SIG-M5 treated with dmso at 0.1 percent for 504 hours (cell line): Measurements from ENCODE around the gene MUC20.
"Not testable (repeated sequence)": the region's sequence is repeated elsewhere in the genome, so short reads cannot be mapped to it uniquely, and the experiment has no call there.

Experiments
- DNase-seq: peaks from one replicate; lab custom pipeline; 2025; ENCODE audit not compliant: unreplicated experiment; lab: John Stamatoyannopoulos, UW

MUC20 gene, protein sequence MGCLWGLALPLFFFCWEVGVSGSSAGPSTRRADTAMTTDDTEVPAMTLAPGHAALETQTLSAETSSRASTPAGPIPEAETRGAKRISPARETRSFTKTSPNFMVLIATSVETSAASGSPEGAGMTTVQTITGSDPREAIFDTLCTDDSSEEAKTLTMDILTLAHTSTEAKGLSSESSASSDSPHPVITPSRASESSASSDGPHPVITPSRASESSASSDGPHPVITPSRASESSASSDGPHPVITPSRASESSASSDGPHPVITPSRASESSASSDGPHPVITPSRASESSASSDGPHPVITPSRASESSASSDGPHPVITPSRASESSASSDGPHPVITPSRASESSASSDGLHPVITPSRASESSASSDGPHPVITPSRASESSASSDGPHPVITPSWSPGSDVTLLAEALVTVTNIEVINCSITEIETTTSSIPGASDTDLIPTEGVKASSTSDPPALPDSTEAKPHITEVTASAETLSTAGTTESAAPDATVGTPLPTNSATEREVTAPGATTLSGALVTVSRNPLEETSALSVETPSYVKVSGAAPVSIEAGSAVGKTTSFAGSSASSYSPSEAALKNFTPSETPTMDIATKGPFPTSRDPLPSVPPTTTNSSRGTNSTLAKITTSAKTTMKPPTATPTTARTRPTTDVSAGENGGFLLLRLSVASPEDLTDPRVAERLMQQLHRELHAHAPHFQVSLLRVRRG

DNA sequence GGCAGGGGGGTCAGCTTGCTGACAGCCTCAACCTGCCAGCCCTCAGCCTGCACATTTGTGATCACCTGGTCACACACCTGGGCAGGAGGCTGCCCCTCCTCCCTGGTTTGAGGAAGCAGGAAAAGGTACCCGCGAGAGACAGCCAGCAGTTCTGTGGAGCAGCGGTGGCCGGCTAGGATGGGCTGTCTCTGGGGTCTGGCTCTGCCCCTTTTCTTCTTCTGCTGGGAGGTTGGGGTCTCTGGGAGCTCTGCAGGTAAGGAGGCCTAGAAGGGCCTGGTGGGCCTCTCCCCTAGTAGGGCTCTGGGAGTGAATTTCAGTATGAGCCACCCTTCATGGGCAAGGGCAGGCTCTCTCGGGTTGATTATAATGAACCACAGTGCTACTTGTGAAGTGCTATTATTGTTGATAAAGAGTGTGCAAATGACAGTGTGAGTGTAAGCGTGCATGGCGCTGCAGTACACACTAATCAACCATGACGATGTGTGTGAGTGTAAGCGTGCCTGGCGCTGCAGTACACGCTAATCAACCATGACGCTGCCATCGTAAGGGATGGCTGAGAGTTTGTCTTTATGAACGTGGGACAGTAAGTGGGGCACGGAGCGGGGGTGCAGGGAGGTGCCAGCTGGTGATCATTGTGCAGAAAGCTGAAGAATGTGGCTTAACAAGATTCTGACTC, at the start of gene MUC20:
MUC20 (plus strand) TSS at position 148 of the 676 bp plus-strand sequence; CDS start at position 178, 30 bp downstream.
- DNase-seq, result not testable (repeated sequence)

DNA sequence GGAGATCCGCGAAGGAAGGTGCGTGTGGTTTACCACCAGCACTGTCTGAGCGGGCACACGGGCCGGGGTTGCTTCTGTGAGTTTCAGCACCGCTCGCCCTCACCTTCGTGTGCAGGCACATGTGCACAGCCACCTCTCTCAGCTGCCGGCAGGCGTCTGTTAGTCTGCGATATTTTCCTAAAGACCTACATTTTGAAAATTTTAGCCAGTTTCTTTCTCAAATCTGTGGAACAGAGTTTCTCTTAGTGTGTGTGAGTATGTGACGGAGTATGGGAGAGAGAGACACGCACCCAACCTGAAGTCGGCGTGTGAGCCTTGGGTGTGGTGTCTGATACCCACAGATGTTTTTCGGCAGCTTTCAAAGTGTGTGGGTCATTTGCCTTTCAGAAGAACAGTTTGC, 49.5 kb upstream of the MUC20 start:
- not testable (repeated sequence) for DNase-seq

DNA sequence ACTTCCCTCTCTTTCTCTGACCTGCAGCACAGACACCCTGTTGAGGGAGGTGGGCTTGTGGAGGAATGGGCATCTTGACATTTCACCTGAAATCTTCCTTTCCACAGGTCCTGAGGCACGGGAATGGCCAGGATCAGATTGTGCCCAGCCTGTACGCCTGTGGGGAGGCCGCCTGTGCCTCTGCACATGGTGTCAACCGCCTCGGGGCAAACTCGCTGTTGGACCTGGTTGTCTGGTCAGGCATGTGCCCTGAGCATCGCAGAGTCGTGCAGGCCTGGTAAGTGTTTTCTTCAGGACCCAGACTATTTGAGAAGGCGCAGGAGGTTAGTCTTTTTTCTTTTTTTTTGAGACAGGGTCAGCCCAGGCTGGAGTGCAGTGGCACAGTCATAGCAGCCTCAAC, 47.1 kb upstream of the MUC20 start:
- not testable (repeated sequence) for DNase-seq

DNA sequence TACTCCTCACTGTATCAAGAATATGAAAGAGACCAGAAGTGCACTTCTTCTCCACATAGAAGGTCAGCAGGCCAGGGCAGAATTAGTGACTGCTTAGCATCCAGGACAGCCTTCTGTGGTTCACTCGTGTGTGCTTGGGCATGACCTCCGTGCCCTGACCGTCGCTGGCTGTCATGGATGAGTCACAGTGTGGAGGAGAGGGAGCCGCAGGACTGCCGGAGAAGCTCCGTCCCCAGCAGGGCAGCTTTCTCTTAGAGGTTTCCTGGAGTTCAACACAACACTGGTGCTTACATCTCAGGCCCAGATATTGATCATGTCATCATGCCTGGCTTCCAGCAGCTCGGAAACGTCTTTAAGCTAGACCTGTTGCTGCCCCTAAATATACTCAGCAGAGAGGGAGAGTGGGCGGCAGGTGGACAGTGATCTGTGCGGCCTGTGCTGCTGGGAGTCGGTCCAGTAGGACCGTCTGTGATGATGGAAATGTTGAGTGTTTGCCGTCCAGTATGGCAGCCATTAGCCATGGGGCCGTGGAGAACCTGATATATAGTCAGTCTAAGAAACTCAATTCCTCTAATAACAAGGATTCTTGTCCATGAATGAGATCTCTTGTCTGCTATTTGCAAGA, 42.3 kb upstream of the MUC20 start:
- not testable (repeated sequence) for DNase-seq

DNA sequence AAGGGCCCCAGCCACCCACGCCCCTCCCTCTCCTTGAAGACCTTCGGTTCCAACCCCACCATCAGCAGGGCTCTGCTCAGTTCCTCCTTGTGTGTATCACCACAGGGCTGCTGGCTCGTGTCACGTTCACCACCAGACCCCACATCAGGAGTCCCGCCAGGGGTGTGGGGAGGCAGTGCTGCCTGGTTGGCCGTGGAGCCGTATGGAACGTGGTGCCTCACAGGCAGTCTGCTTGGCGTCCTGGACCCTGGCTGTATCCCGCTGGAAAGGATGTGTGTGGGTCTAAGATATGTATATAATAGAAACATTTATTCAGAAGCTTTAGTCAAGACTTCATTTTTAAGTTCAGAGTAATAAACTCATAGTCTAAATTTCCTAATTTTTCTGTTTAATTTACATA, 40.1 kb upstream of the MUC20 start:
- not testable (repeated sequence) for DNase-seq

DNA sequence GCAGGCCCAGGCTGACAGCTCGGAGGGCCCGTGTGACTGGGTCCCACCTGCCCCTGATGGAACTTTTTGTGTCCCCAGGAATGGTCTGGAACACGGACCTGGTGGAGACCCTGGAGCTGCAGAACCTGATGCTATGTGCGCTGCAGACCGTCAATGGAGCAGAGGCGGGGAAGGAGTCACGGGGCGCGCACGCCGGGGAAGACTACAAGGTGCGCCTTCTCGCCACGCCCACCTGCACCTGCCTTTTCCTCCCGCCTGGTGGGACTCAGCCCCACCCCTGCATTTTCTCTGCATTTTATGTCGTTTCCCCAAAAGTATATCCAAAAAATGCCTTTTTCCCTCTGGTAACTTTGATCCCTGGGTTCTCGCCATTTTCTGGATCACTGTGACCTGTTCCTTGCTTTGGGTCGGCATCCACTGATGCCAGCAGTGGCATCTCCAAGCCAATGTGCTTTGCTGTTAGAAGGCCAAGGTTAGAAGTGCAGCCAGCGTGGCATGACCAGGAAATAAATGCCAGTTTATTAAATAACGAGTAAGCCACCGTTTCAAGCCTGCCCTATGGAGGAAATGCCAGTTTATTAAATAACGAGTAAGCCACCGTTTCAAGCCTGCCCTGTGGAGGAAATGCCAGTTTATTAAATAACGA, 39.2 kb upstream of the MUC20 start:
- DNase-seq, result not testable (repeated sequence)

DNA sequence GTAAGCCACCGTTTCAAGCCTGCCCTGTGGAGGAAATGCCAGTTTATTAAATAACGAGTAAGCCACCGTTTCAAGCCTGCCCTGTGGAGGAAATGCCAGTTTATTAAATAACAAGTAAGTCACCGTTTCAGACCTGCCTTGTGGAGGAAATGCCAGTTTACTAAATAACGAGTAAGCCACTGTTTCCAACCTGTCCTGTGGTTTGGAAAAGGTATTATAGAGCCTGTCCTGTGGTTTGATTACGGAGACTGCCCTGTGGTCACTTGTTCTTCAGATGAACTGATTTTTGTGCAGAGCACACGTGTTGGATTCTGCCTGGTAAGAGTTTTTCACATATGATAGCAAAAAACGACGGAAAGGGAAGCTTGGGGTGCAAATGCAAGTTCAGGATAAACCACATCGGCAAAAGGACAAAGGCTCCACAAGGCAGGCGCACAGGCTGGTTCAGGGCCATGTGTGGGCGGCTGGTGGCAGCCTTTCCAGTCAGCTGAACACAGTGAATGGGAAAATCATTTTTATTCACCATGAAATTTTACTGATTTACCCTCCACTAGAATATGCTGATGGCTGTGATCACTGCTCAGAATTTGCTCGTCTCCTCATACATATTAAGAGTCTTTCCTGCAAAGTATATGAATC, 38.6 kb upstream of the MUC20 start:
- not testable (repeated sequence) for DNase-seq

DNA sequence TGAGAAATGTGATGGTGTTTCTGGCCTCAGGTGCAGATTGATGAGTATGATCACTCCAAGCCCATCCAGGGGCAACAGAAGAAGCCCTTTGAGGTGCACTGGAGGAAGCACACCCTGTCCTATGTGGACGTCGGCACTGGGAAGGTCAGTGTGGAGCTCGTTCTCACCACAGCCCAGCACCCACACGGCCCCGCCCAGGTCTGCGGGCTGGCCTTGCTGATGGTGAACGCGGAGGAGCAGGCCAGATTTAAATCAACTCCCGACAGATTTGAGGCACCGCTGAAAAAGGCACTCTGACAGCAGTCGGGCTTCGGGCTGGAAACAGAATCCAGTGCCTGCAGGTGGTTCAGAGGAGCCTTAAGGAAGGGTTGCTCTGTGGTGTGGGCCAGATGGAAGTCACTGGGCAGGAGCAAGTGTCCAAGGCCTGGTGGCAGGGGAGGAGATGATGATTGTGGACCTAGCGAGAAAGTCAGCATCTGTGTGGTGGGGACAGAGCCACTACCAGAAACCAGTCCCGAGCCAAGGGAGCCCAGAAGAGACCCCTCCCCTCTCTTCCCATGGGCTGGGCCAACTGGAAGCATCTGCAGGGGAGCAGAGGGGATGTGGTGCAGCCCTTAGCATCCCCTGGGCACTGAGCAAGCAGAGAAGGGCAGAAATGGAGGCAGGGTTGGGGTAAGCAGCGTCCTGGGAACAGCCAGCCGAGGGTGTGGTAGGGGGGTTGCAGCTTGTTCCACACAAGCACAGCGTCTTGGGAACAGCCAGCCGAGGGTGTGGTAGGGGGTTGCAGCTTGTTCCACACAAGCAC, 36.9 kb upstream of the MUC20 start:
- not testable (repeated sequence) for DNase-seq

DNA sequence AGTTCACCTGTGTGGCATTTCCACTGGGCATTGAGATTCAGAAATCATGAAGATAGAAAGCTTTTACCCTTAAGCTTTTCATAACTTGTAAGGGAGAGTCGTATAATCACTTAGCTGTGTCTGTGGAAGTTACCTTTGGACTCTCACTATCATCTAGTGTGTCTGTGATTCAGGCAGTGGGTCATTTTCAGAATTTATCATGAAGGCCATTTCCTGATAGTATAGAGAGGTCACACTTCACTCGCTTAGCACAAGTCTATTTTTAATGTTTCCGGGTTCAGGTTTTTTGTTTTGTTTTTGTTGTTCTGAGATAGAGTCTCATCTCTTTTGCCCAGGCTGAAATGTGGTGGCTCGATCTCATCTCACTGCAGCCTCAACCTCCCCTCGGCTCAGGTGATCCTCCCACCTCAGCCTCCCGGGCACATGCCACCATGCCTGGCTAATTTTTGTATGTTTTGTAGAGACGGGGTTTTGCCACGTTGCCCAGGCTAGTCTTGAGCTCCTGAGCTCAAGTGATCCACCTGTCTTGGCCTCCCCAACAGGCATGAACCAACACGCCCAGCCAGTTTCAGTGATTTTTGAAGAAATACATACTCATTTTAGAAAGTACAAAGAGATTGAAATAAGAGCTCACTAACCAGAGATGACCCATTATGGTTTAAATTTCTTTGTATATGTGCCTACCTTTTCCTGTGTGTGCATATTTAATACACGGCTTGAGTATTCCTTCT, 36.1 kb upstream of the MUC20 start:
- DNase-seq, result not testable (repeated sequence)

DNA sequence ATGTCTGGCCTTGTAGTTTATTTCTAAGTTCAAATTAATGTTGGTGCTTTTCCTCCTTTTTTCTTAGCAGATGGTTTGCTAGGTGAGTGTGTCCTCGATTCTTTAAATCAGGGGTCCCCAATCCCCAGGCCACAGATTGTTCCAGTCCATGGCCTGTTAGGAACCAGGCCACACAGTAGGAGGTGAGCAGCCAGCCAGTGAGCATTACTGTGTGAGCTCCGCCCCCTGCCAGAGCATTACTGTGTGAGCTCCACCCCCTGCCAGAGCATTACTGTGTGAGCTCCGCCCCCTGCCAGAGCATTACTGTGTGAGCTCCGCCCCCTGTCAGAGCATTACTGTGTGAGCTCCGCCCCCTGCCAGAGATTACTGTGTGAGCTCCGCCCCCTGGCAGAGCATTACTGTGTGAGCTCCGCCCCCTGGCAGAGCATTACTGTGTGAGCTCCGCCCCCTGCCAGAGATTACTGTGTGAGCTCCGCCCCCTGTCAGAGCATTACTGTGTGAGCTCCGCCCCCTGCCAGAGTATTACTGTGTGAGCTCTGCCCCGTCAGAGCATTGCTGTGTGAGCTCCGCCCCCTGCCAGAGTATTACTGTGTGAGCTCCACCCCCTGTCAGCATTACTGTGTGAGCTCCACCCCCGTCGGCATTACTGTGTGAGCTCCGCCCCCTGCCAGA, 34.1 kb upstream of the MUC20 start:
- not testable (repeated sequence) for DNase-seq

DNA sequence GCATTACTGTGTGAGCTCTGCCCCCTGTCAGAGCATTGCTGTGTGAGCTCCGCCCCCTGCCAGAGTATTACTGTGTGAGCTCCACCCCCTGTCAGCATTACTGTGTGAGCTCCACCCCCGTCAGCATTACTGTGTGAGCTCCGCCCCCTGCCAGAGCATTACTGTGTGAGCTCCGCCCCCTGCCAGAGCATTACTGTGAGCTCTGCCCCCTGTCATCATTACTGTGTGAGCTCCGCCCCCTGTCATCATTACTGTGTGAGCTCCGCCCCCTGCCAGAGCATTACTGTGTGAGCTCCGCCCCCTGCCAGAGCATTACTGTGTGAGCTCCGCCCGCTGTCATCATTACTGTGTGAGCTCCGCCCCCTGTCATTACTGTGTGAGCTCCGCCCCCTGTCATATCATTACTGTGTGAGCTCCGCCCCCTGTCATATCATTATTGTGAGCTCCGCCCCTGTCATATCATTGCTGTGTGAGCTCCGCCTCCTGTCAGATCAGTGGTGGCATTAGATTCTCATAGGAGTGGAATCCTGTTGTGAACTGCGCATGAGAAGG, 33.5 kb upstream of the MUC20 start:
- not testable (repeated sequence) for DNase-seq

DNA sequence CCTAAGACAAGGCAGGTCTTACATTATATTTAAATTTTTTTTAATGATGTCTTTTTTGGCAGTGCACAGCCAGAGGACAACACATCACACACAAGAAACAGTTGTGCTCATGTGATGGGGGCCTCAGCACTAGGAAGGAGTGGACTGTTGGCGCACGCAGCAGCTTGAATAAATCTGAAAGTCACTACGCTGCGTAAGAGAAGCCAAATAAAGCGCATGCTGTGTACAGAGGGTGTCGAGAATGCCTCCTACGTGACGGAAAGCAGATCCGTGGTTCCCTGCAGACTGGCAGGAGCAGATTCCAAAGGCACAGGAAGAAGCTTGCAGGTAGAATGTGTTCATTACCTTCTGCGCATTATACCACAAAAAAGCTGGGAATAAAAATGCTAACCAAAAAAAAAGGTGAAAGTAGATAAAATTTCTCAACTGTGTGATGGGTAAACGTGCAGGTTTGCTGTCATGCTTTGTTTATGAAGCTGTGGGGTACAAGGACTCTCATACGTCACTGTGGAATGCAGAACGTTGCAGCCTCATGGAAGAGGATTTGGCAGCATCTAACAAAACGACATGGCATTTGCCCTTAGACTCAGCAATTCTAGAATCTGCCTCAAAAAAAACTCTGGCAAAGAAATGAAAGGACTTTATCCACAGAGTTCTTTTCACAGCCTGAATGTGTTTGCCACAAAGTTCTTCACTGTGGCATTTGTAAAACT, 32.2 kb upstream of the MUC20 start:
- not testable (repeated sequence) for DNase-seq

DNA sequence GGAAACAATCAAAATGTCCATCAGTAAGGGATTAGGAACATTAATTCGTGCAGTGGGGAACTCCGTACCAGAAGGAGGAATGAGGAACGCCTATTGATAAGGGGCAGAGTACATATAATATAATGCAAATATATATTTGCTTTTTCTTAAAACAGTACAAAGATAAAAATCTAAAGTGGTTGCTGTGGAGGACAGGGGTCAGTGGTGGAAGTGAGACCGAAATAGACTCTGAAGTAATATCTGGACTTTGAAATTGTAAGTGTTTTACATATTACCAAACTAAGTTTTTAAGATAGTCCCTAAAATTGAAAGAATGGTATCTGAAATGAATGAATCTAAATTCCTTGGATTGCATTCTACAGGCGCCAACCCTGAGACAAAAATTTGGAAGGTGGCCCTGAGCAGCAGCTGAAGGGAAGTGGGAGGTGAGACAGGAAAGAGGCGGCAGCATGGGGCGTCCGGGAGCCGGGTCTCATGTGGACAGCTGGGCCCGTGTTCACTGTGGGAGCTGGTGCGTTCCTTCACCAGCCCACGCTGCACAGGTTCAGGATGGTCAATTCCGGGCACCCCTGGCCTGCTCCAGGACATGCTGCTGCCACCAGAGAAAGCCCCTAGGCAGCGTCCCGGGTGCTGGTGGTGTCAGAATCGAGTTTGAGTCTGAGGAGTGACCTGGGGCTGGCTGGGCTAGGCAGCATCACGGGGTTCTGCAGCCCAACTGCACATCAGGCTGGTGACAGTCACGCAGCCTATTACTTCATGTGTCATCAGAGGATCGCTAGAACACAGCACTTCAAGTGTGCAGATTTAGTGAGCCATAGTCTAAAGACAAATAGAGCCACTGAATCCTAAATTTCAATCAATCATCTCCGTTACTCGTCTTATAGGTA, 31.4 kb upstream of the MUC20 start:
- not testable (repeated sequence) for DNase-seq

DNA sequence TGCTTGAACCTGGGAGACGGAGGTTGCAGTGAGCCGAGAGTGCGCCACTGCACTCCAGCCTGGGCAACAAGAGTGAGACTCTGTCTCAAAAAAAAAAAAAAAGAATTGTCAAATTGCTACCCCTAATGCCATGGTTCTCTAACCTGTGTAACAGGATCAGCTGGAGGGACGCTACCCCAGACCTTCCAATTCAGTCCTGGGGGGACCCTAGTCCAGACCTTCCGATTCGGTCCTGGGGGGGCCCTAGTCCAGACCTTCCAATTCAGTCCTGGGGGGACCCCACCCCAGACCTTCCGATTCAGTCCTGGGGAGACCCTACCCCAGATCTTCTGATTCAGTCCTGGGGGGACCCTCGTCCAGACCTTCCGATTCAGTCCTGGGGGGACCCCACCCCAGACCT, 29.8 kb upstream of the MUC20 start:
- no peak for DNase-seq

DNA sequence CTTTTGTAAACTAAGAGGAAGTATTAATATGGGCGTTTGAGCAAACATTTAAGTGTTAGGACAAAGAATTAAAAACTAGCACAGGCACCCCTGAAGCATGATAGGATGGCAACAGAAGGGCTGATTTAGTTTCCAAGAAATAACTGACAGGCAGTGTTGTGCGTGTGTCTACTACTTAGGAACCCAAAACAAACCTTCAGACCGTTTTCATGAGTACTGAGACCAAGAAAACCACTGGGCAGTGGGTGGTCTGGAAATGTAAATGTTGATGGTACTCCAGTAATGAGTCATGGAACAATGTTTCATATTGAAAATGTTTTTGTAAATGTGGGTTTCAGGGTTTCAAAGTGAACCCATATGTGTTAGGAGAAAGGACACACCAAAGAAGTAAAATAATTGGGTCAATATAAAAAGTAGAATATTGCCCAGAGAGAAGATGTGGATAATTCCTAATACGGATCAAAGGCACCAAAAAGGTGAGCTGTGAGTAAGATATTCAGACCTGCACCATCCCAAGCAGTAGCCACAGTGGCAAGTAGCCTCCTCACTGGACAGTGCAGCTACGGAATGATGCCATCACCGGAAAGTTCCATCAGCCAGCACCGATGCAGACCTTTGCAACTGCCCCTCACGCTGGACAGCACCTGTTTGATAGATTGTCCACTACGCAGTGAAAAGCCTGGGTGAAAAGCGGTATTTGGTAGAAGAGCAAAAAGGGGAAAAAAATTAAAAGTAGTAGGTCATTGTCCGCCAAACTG, 29.0 kb upstream of the MUC20 start:
- not testable (repeated sequence) for DNase-seq

DNA sequence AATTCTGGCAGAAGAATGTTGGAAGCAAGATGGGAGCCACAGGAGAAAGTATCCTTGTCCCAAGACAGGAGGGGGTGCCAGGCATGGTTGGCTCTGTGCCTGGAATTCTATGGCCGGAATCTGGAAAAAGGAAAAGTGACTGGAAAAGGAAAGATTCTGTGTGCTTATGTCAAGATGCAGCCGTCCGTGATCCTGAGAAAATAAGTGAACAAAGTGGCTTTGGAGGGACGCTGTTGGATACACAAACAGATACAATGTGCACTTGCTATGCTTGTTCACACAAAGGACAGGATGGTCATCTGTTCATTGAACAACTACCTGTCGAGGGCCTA, 28.5 kb upstream of the MUC20 start:
- DNase-seq, result no peak
